ENCODE measurements around the gene CIRBP.
"Not testable (repeated sequence)": the region's sequence is repeated elsewhere in the genome, so short reads cannot be mapped to it uniquely, and the experiment has no call there.

CIRBP gene

DNA sequence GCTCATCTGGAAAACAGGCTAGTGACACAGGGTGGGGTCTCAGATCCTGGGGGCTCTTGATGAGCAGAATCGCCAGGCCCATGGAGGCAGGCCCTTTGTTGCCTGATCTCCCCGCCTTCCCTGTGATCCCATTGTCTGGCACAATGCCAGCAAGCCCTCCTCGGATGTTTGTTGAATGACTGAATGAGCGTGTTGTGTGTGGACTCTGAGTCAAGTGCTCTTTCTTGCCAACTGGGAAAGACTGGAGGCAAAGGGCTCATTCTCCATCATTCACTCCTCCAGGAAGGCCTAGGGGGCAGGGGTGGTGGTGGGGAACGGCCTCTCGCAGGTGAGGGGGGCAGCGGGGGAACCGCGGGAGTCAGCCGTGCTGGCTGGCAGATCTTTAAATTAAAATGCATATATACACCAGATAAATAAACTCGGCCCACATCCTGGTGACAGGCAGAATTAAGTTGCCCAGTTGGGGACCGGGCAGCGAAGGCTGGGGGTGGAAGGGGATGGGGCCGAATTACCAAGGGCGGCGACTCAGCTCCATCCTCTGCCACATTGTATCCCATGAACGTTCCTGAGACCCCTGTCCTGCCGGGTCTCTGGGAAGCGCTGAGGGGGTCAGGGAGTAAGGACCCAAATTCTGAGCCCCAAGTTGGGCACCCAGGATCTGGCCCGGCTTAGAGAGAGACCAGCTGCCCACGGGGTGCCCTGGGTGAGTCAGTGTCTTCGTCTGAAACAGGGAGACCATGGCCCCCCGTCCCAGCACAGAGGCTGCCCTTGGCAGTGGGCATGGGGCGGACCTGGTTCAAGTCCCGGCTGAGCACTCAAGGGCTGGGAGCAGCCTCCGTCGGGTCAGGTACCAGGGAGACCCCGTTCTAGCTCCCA is 41.1 kb downstream of the CIRBP start:
- no peak for DNase-seq (ENCODE audit: low read depth in 2 of 2)

DNA sequence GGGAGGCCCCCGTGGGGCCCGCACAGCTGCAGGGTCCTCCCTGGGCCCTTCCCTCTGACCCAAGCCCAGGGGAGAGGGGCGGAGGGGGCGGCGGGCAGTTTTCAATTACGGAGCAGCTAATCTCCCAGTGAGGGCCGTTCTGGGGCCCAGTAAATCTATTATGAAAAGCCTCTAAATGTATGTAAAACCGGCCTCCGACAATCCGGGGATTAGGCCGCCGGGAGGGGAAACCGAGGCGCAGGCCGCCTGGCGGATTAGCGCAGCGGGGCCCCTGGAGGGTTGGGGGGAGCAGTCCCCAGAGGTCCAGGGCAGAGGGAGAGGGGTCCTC is 41.7 kb downstream of the CIRBP start:
- no peak for DNase-seq (ENCODE audit: low read depth in 2 of 2)

DNA sequence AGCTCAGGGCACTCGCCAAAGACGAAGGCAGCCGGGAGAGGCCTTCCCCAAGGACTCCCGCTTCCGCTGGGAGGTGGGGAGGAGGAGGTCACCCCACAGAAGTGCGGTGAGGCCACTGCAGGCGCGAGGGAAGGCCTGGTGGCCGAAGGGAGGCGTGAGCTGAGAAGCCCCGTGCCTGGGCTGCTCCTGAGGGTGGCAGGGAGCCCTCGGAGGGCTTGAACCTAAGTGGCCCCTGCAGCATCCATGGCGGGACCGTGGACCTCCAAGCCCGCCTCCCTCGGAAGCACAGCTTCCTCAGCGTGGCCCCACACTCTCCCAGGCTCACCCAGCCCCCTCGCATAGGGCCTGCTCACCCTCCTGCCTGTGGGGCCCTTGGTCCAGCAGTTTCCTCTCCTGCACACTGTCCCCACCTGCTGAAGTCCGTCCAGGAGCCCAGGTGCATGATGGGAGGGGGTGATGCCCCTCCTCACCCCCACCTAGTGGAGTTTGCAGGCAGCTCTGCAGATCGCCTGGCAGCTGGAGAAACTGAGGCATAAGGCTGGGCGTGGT is 42.5 kb downstream of the CIRBP start:
- no peak for DNase-seq (ENCODE audit: low read depth in 2 of 2)

DNA sequence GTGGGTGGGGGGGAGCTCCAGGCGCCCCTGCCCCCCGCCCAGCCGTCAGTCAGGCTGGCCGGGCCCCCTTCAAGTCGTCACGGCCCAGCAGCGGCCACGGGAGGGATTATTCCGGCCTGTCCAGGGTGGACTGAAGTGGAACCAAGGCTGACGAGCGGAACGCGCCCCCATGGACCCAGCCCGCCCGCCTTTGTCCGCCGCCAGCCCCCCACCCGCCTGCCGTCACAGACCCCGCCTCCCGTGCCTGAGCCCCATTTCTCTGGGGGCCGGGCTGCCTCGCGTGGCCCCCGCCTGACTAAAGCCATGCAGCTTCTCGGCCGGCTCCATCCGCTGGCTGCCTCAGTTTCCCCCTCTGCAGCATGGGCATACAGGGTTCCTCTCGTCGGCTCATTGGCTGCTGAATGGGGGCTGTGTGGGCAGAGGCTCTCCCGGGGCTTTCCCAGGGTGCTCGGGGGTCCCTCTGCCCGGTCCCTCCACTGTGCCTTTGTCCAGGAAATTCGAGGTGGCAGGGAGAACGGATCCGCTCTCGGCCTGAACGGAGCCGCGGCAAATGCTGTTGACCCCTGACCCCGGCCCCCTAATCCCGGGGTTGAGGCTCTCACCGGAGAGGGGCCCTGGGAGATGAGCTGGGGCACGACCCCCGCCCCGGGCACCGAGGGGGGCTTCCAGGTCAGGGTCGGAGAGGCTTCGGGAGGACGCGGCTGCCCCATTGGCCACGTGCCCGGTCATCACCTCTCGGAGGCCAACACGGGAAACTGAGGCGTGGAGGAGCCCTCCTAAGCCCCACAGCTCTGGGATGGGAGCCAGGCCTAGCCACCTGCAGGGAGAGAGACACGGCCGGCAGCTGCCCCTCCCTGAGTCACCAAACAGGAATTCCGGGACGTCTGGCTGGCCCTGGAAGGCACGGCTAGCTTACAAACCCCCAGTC is 43.9 kb downstream of the CIRBP start:
- DNase-seq (ENCODE audit: low read depth in 2 of 2), result no peak

DNA sequence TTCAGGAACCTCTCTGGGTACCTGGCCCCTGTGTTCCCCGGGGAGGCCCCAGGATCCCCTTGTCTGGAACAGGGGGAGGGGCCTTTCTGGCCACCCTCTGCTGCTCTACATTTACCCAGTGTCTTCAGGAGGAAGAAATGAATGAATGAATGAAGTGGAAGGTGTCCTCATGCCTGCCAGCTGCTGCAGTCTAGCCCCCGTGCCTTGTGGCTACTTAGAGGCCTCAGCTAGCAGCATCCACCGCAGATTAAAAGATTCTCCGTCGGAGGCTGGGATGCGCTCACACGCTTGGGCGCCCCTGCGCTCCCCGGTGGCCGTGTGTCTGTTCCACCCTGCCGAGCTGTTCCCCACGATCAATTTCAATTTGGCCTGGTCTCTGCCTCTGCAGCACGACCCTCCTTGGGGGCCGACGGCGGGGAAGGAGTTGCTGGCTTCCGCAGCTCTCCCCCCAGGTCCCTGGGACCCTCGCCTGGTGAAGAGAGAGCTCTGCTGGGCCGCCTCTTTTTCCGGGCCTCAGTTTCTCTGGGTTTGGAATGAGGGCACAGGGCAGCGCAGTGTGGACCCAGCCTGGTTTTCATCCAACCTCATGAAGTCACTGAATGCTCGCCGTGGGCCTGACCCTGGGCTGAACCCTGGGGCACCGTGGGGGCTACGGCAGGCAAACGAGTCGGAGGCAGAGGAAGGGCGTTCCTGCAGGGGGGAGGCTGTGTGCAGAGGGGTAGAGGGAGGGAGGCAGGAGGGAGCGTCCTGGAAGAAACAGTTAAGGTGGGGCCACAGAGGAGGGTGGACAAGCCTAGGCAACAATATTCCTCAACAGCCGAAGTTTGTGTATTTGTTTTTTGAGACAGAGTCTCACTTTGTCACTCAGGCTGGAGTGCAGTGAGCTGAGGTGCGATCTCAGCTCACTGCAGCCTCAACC is 44.8 kb downstream of the CIRBP start:
- DNase-seq (ENCODE audit: low read depth in 2 of 2), result no peak

DNA sequence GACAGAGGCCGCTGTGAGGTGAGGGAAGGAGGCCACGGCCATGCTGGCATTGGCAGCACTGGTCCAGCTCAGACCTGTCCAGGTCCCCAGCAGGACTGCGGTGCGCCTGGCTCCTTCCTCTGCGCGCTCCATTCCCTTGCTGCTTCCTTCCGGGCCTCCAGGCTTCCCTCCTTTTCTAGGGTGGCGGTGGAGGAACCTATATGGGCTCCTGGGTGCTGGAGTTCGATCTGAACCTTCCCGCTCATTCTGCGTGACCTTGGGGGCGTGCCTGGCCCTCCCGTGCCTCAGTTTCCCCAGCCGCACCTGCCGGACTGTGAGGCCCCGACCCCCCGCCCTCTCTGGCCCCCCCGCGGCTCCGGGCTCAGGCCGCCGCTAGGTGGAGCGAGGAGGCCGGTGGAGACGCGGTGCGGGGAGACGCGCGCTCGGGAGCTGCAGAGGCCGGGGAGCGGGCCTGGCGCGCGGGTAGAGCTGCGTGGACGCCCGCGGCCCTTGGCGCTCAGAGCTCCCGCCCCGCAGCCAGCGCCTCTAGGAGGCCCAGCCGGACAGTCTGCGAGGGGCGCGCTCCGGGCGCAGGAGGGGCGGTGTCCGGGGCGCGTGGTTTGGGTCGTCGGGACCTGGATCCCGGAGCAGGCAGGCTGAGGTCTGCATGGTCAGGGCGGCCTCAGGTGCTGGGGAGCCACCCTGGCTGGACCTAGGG is 46.5 kb downstream of the CIRBP start:
- peak in 1 of 2 donors; percentile 20 for DNase-seq (ENCODE audit: low read depth in 2 of 2)

DNA sequence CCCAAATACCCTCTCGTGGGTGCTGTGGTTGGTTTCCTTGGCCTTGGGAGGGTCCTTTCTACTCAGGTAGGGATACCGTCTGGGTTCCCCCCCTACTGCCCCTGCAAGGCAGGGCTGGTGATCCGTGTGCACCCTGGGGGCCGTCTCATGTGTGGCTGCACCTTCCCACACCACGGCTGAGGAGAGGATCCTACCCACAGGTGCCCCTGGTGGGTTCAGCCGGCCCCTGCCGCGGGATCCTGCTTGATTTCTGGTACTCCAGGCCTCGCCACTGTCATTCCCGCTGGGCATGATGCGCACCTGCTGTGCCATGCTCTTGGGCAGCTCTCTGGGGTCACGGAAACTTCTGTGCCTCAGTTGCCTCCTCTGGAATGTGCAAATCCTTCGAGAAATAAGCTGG is 47.3 kb downstream of the CIRBP start:
- DNase-seq (ENCODE audit: low read depth in 2 of 2), result no peak

DNA sequence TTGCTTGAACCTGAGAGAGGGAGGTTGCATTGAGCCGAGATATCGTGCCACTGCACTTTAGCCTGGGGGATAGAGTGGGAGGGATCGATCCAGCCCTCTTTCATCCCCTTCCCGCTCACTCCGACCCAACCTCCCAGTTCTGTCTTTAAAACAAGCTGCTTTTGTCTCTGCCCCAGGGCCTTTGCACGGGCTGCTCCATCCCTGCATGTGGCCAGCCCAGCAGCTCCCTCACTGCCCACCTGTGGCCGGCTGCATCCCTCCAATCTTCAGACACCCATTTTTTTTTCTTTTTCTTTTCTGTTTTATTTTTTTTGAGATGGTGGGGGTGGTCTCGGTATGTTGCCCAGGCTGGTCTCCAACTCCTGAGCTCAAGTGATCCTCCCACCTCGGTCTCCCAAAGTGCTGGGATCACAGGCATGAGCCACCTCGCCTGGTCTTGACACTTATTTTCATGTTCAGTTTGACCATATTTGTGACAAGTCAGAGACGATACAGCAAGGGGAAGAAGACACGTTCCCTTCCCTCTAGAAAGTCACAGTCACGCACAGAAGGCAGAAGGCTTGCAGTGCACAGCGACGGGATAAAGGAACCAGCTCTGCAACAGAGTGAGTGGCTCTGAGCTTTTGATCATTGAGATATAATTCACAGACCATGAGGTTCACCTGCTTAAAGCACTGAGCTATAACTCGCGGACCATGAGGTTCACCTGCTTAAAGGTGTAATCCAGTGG is 48.3 kb downstream of the CIRBP start:
- no peak for DNase-seq (ENCODE audit: low read depth in 2 of 2)

DNA sequence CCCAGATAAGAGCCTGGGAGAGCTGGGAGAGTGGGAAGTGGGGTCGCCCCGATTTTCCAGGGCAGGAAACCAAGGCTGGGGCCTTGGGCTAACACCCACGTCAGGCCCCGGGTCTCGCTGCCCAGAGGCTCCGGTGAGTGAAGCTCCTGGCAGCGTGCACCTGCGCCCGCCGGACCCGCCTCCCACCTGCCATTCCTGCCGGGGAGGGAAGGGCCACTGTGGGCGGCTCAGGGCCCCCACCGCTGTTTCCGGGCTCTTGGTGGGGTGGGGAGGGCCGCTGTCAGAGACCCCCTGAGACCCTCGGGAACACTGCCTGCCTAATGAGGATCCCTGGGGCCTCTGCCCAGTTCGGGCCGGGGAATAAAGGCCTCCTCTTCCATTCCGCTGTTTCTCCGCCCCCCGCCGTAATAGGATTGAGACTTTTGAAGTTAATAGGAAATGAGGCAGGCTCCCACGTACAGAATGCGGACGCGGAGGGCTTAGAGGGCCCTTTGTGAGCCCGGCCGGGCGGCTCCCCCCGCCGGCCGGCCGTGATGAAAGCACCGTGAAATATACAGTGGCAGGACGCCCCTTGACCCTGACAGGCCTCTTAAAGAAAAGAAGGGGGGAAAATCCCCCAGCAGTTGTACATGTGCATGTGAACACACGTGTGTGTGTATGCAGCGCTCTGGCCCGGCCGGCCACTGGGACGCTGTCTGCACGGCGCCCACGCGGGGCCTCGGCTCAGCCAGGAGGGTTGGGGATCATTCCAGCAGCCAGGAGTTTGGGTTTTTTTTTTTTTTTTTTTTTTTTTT is 49.7 kb downstream of the CIRBP start:
- no peak for DNase-seq (ENCODE audit: low read depth in 2 of 2)

DNA sequence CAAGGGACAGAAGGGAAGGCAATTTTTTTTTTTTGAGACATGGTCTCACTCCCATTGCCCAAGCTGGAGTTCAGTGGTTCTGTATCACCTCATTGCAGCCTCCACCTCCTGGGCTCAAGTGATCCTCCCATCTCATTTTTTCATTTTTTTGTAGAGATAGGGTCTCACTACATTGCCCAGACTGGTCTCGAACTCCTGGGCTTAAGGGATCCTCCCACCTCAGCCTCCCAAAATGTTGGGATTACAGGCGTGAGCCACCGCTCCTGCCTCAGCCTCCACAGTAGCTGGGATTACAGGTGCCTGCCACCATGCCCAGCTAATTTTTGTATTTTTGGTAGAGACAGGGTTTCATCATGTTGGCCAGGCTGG is 51.1 kb downstream of the CIRBP start:
- DNase-seq (ENCODE audit: low read depth in 2 of 2), result not testable (repeated sequence)

DNA sequence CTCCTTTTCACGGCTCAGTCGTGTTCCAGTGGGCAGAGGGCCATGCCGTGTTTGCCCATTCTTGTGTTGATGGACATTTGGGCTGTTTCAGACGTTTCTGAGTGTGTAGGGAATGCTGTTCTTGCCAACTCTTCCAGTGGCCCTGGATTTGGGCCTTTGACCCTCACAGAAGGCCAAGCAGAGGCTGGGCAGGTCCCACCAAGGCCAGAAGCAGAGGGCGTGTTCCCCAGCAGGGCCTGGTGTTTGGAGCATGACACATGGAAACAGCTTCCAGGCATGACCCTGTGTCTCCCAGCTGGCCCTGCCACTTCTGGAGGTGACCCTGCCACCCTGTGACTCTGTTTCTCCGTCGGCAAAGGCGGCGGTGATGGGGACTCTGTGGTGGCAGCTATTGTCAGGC is 52.4 kb downstream of the CIRBP start:
- DNase-seq (ENCODE audit: low read depth in 2 of 2), result no peak

DNA sequence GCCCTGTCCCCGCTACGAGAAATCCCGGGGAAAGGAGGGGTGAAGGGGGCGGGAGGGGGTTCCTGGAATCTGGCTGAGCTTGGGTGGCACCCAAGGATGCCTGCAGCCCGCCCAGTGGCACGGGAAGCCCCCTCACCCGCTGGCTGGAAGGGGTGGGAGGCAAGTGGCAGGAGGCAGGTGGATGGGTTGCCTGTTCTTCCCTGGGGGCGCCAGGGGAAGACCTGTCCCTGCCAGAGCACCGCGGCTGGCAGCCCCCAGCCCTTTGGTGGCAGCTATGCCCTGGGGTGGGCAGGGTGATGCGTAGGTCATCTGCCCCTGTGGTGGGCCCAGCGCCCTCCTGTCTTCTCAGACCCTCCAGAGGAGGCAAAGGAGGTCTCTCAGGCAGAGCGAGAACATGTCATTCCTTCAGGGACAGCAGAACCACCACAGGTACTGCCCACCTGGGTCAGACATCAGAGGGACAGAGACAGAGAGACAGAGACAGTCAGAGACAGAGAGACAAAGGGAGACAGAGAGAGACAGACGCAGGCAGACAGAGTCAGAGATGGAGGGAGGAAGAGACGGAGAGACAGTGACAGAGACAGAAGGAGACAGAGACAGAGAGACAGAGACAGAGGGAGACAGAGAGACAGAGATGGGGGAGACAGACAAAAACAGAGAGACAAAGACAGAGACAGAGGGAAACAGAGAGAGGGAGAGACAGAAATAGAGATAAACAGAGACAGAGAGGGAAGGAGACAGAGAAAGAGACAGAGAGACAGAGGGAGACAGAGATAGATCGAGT is 53.3 kb downstream of the CIRBP start:
- DNase-seq (ENCODE audit: low read depth in 2 of 2), result no peak

DNA sequence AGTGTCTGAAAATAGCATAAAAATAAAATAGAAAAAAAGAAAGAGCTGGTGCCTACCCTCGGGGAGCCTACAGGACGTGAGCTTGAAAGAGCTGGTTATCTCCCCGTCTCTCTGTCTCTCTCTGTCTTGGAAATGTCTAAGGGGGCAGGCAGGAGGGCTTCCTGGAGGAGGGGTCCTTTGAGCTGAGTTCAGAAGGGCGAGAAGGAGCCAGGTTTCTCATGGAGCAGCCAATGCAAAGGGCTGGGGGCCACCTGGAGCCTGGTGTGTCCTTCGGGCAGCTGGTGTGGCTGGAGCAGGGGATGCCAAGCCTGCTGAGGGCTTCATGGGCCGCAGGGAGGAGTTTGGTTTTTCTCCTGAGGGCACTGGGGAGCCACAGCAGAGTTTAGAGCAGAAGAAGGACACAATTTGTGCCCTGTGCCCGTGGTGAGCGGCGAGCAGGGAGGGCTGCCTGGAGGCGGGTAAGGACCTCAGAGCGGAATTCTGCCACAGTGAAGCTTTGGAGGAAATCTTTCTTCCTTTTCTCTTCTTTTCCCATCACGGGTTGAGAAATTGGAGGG is 55.2 kb downstream of the CIRBP start:
- no peak for DNase-seq (ENCODE audit: low read depth in 2 of 2)
